Activated T-cell treated with anti-CD3 and anti-CD28 coated beads, Interleukin-2, amount 50 U/mL, for 24 hours (primary cell): Measurements from ENCODE around the gene ANOS1.

Experiments used
- DNase-seq: peaks from one replicate; pipeline ENCODE4 v3.0.0-alpha.2; 2020
- H3K27ac Mint-ChIP-seq: 2 replicates; pipeline ENCODE4 v1.8.0; 2020; ENCODE audit warnings: mild to moderate bottlenecking, mixed read lengths
- H3K27me3 Mint-ChIP-seq: 2 replicates; pipeline ENCODE4 v1.8.0; 2020; ENCODE audit warnings: mixed read lengths
- H3K36me3 Mint-ChIP-seq: 2 replicates; pipeline ENCODE4 v1.8.0; 2020; ENCODE audit warnings: low read depth, mixed read lengths
- H3K4me1 Mint-ChIP-seq: 2 replicates; pipeline ENCODE4 v1.8.0; 2020; ENCODE audit warnings: low read depth, mixed read lengths
- H3K4me3 Mint-ChIP-seq: 2 replicates; pipeline ENCODE4 v1.8.0; 2020; ENCODE audit warnings: mild to moderate bottlenecking, moderate library complexity, mixed read lengths
- H3K9me3 Mint-ChIP-seq: 2 replicates; pipeline ENCODE4 v1.8.0; 2020; ENCODE audit warnings: mixed read lengths

Gene ANOS1

GRCh38 chrX:8684201-8684965 is 47.6 kb downstream of the ANOS1 start:
- no peak for DNase-seq
- Mint-ChIP-seq H3K9me3 (no peaks in the 10 kb centered on the region), H3K4me1 (no peaks in the 10 kb centered on the region), H3K4me3 (no peak overlapping the region), H3K36me3 (no peaks in the 10 kb centered on the region), H3K27ac (no peak overlapping the region), H3K27me3 (peaks cover 10% of the 10 kb centered on the region)

- peaks cover 10% of the 10 kb centered on the region for H3K27me3 Mint-ChIP-seq
- H3K36me3 Mint-ChIP-seq, result no peaks in the 10 kb centered on the region
- H3K4me1 Mint-ChIP-seq, result no peaks in the 10 kb centered on the region
- H3K27ac Mint-ChIP-seq, result no peak overlapping the region
- H3K9me3 Mint-ChIP-seq, result no peaks in the 10 kb centered on the region
- H3K4me3 Mint-ChIP-seq, result no peak overlapping the region
- no peak for DNase-seq
Observed at GRCh38 chrX:8683687-8684086, 48.2 kb downstream of the ANOS1 start.

- Mint-ChIP-seq H3K4me3 (no peak overlapping the region), H3K27ac (no peak overlapping the region), H3K9me3 (no peaks in the 10 kb centered on the region), H3K4me1 (no peaks in the 10 kb centered on the region), H3K36me3 (no peaks in the 10 kb centered on the region), H3K27me3 (peaks cover 6% of the 10 kb centered on the region)
- DNase-seq, result no peak
Observed at GRCh38 chrX:8679550-8679949, 52.4 kb downstream of the ANOS1 start.

GRCh38 chrX:8675006-8675630 is 56.8 kb downstream of the ANOS1 start:
- H3K36me3 Mint-ChIP-seq, result no peaks in the 10 kb centered on the region
- H3K27me3 Mint-ChIP-seq, result peaks cover 2% of the 10 kb centered on the region
- no peak for DNase-seq
- H3K4me3 Mint-ChIP-seq, result no peak overlapping the region
- no peaks in the 10 kb centered on the region for H3K4me1 Mint-ChIP-seq
- H3K9me3 Mint-ChIP-seq, result no peaks in the 10 kb centered on the region
- no peak overlapping the region for H3K27ac Mint-ChIP-seq

- no peaks in the 10 kb centered on the region for H3K9me3 Mint-ChIP-seq
- no peaks in the 10 kb centered on the region for H3K36me3 Mint-ChIP-seq
- H3K4me1 Mint-ChIP-seq, result no peaks in the 10 kb centered on the region
- H3K27me3 Mint-ChIP-seq, result peaks cover 2% of the 10 kb centered on the region
- H3K4me3 Mint-ChIP-seq, result no peak overlapping the region
- no peak for DNase-seq
- no peak overlapping the region for H3K27ac Mint-ChIP-seq
Observed at GRCh38 chrX:8673201-8673600, 58.7 kb downstream of the ANOS1 start.

GRCh38 chrX:8672176-8672575 is 59.8 kb downstream of the ANOS1 start:
- H3K9me3 Mint-ChIP-seq, result no peaks in the 10 kb centered on the region
- no peaks in the 10 kb centered on the region for H3K4me1 Mint-ChIP-seq
- H3K27ac Mint-ChIP-seq, result no peak overlapping the region
- no peak for DNase-seq
- H3K36me3 Mint-ChIP-seq, result no peaks in the 10 kb centered on the region
- H3K4me3 Mint-ChIP-seq, result no peak overlapping the region
- H3K27me3 Mint-ChIP-seq, result peaks cover 2% of the 10 kb centered on the region

GRCh38 chrX:8668813-8669212 is 63.1 kb downstream of the ANOS1 start:
- no peak for DNase-seq
- no peak overlapping the region for H3K27ac Mint-ChIP-seq
- H3K36me3 Mint-ChIP-seq, result no peaks in the 10 kb centered on the region
- H3K4me1 Mint-ChIP-seq, result no peaks in the 10 kb centered on the region
- H3K27me3 Mint-ChIP-seq, result peaks cover under 1% of the 10 kb centered on the region
- no peak overlapping the region for H3K4me3 Mint-ChIP-seq
- H3K9me3 Mint-ChIP-seq, result no peaks in the 10 kb centered on the region

GRCh38 chrX:8663325-8663724 is 68.6 kb downstream of the ANOS1 start:
- H3K9me3 Mint-ChIP-seq, result no peaks in the 10 kb centered on the region
- H3K27me3 Mint-ChIP-seq, result peaks cover 13% of the 10 kb centered on the region
- H3K27ac Mint-ChIP-seq, result no peak overlapping the region
- no peaks in the 10 kb centered on the region for H3K36me3 Mint-ChIP-seq
- H3K4me3 Mint-ChIP-seq, result no peak overlapping the region
- DNase-seq, result no peak
- no peaks in the 10 kb centered on the region for H3K4me1 Mint-ChIP-seq

- Mint-ChIP-seq H3K27me3 (peaks cover 7% of the 10 kb centered on the region), H3K4me1 (no peaks in the 10 kb centered on the region), H3K4me3 (no peak overlapping the region), H3K36me3 (no peaks in the 10 kb centered on the region), H3K27ac (no peak overlapping the region), H3K9me3 (no peaks in the 10 kb centered on the region)
- no peak for DNase-seq
Observed at GRCh38 chrX:8657883-8658282, 74.1 kb downstream of the ANOS1 start.

GRCh38 chrX:8653956-8654355 is 78.0 kb downstream of the ANOS1 start:
- no peaks in the 10 kb centered on the region for H3K27me3 Mint-ChIP-seq
- no peak for DNase-seq
- H3K9me3 Mint-ChIP-seq, result no peaks in the 10 kb centered on the region
- H3K27ac Mint-ChIP-seq, result no peak overlapping the region
- no peaks in the 10 kb centered on the region for H3K4me1 Mint-ChIP-seq
- H3K4me3 Mint-ChIP-seq, result no peak overlapping the region
- H3K36me3 Mint-ChIP-seq, result no peaks in the 10 kb centered on the region

- no peak overlapping the region for H3K4me3 Mint-ChIP-seq
- no peaks in the 10 kb centered on the region for H3K9me3 Mint-ChIP-seq
- no peak overlapping the region for H3K27ac Mint-ChIP-seq
- H3K36me3 Mint-ChIP-seq, result no peaks in the 10 kb centered on the region
- no peaks in the 10 kb centered on the region for H3K27me3 Mint-ChIP-seq
- no peak for DNase-seq
- no peaks in the 10 kb centered on the region for H3K4me1 Mint-ChIP-seq
Observed at GRCh38 chrX:8649969-8650368, 82.0 kb downstream of the ANOS1 start.

GRCh38 chrX:8647176-8647575 is 84.8 kb downstream of the ANOS1 start:
- no peaks in the 10 kb centered on the region for H3K27me3 Mint-ChIP-seq
- DNase-seq, result no peak
- H3K36me3 Mint-ChIP-seq, result no peaks in the 10 kb centered on the region
- H3K4me3 Mint-ChIP-seq, result no peak overlapping the region
- H3K27ac Mint-ChIP-seq, result no peak overlapping the region
- no peaks in the 10 kb centered on the region for H3K9me3 Mint-ChIP-seq
- H3K4me1 Mint-ChIP-seq, result no peaks in the 10 kb centered on the region

- no peak for DNase-seq
- H3K9me3 Mint-ChIP-seq, result no peaks in the 10 kb centered on the region
- H3K27ac Mint-ChIP-seq, result no peak overlapping the region
- H3K4me1 Mint-ChIP-seq, result no peaks in the 10 kb centered on the region
- H3K36me3 Mint-ChIP-seq, result no peaks in the 10 kb centered on the region
- H3K4me3 Mint-ChIP-seq, result no peak overlapping the region
- peaks cover 11% of the 10 kb centered on the region for H3K27me3 Mint-ChIP-seq
Observed at GRCh38 chrX:8639949-8640475, 91.9 kb downstream of the ANOS1 start.

GRCh38 chrX:8636497-8636896 is 95.4 kb downstream of the ANOS1 start:
- no peak overlapping the region for H3K4me3 Mint-ChIP-seq
- H3K36me3 Mint-ChIP-seq, result no peaks in the 10 kb centered on the region
- H3K27me3 Mint-ChIP-seq, result peaks cover 11% of the 10 kb centered on the region
- H3K27ac Mint-ChIP-seq, result no peak overlapping the region
- no peaks in the 10 kb centered on the region for H3K9me3 Mint-ChIP-seq
- no peak for DNase-seq
- H3K4me1 Mint-ChIP-seq, result no peaks in the 10 kb centered on the region

GRCh38 chrX:8635812-8636211 is 96.1 kb downstream of the ANOS1 start:
- Mint-ChIP-seq H3K4me3 (no peak overlapping the region), H3K27me3 (peaks cover 7% of the 10 kb centered on the region), H3K4me1 (no peaks in the 10 kb centered on the region), H3K27ac (no peak overlapping the region), H3K36me3 (no peaks in the 10 kb centered on the region), H3K9me3 (no peaks in the 10 kb centered on the region)
- DNase-seq, result no peak
